SKM-1 treated with dmso at 0.1 percent for 144 hours (cell line): ENCODE results near the gene VAMP5.
A peak's percentile ranks its signal among the peaks of the same experiment; 100 is the strongest.
"Not testable (repeated sequence)": the region's sequence is repeated elsewhere in the genome, so short reads cannot be mapped to it uniquely, and the experiment has no call there.

Experiments used
- DNase-seq: peaks from one replicate; lab custom pipeline; 2025; ENCODE audit not compliant: unreplicated experiment; lab: John Stamatoyannopoulos, UW

The VAMP5 gene

GRCh38 chr2:85549826-85550225, 34.4 kb upstream of the VAMP5 start:
- no peak for DNase-seq

- peak; percentile 91 for DNase-seq
Observed at GRCh38 chr2:85550486-85550885, 33.7 kb upstream of the VAMP5 start.

GRCh38 chr2:85551698-85552678, 32.2 kb upstream of the VAMP5 start:
- DNase-seq, result peak; percentile 88

GRCh38 chr2:85553184-85553583, 31.0 kb upstream of the VAMP5 start:
- DNase-seq, result no peak

GRCh38 chr2:85554980-85555612, 29.1 kb upstream of the VAMP5 start:
- no peak for DNase-seq

GRCh38 chr2:85557130-85557529, 27.1 kb upstream of the VAMP5 start:
- DNase-seq, result no peak

- DNase-seq, result no peak
Observed at GRCh38 chr2:85558160-85558559, 26.1 kb upstream of the VAMP5 start.

GRCh38 chr2:85560403-85560726, 23.9 kb upstream of the VAMP5 start:
- DNase-seq, result not testable (repeated sequence)

GRCh38 chr2:85560812-85561279, 23.4 kb upstream of the VAMP5 start:
- DNase-seq, result no peak

GRCh38 chr2:85561280-85562212, 22.7 kb upstream of the VAMP5 start, which contains the start of gene GGCX:
GGCX (minus strand) TSS chr2:85561493; CDS start chr2:85561428, 65 bp downstream.
- DNase-seq, result peak; percentile 96

GRCh38 chr2:85564144-85564563, 20.1 kb upstream of the VAMP5 start:
- DNase-seq, result peak; percentile 89

GRCh38 chr2:85566265-85566664, 18.0 kb upstream of the VAMP5 start:
- DNase-seq, result no peak

- DNase-seq, result no peak
Observed at GRCh38 chr2:85575739-85576138, 8.5 kb upstream of the VAMP5 start.

GRCh38 chr2:85577063-85577385, 7.2 kb upstream of the VAMP5 start:
- no peak for DNase-seq

- DNase-seq, result peak; percentile 68
Observed at GRCh38 chr2:85577386-85578242, 6.6 kb upstream of the VAMP5 start, which contains the start of gene VAMP8. VAMP8 (plus strand) TSS chr2:85577586; CDS start chr2:85577647, 61 bp downstream.

- DNase-seq, result peak; percentile 87
Observed at GRCh38 chr2:85578243-85579180, 5.7 kb upstream of the VAMP5 start.

GRCh38 chr2:85579266-85579935, 4.8 kb upstream of the VAMP5 start:
- DNase-seq, result peak; percentile 86

- no peak for DNase-seq
Observed at GRCh38 chr2:85580206-85580605, 4.0 kb upstream of the VAMP5 start.
